ENCODE results near the gene AGBL2. TPM values are rescaled to one million over a fixed set of nuclear protein-coding genes. Genes with fewer than 3 reads are reported as not detected.

Gene AGBL2
- total and polyA plus RNA-seq, 4 donors, result 0.36 to 3.6 (median 2.4) TPM

DNA sequence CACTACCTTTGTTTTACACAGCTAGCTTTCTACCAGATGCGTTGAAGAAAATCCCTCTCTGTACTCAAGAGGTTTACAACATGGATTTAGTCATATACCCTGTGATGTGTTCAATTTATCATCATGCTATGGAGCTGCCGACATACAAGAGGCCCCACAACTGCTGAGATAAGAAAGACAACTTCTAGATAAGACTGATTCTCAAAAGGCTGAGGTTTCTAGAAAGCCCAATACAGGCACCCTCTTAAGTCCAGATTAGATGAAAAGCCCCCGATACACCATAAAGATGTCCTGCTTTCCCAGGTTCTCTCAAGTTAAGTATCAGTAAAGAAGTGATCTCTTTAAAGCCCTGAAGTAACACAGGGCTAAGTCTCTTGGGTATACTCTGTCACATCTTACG, 87.1 kb downstream of the AGBL2 start:
- H3K9ac ChIP-seq (ENCODE audit: low read depth in 1 of 2, low read length in 2 of 2), result no peak overlapping the region
- H3K4me3 ChIP-seq (ENCODE audit: low read depth in 1 of 3, low read length in 3 of 3), result no peak overlapping the region
- DNase-seq (ENCODE audit: low spot score), result no peak
- H3K36me3 ChIP-seq (ENCODE audit: control insufficient read depth in 4 of 4, insufficient read depth in 3 of 4, low read depth in 1 of 4, low read length in 3 of 4), result peaks cover 14 to 68% (median 66%) of the 10 kb centered on the region in 4 donors
- no peak overlapping the region for H3K27ac ChIP-seq (ENCODE audit: low read depth in 1 of 2, low read length in 2 of 2)
- H3K9me3 ChIP-seq (ENCODE audit: control insufficient read depth in 4 of 4, low read length in 3 of 4), result no peaks in the 10 kb centered on the region
- no peak for TF ChIP-seq NR2F2 (IDR thresholded peaks at IDR 0.05)
- TF ChIP-seq, protein P1, sequence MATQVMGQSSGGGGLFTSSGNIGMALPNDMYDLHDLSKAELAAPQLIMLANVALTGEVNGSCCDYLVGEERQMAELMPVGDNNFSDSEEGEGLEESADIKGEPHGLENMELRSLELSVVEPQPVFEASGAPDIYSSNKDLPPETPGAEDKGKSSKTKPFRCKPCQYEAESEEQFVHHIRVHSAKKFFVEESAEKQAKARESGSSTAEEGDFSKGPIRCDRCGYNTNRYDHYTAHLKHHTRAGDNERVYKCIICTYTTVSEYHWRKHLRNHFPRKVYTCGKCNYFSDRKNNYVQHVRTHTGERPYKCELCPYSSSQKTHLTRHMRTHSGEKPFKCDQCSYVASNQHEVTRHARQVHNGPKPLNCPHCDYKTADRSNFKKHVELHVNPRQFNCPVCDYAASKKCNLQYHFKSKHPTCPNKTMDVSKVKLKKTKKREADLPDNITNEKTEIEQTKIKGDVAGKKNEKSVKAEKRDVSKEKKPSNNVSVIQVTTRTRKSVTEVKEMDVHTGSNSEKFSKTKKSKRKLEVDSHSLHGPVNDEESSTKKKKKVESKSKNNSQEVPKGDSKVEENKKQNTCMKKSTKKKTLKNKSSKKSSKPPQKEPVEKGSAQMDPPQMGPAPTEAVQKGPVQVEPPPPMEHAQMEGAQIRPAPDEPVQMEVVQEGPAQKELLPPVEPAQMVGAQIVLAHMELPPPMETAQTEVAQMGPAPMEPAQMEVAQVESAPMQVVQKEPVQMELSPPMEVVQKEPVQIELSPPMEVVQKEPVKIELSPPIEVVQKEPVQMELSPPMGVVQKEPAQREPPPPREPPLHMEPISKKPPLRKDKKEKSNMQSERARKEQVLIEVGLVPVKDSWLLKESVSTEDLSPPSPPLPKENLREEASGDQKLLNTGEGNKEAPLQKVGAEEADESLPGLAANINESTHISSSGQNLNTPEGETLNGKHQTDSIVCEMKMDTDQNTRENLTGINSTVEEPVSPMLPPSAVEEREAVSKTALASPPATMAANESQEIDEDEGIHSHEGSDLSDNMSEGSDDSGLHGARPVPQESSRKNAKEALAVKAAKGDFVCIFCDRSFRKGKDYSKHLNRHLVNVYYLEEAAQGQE (IDR thresholded peaks at IDR 0.05), result no peak
- no peak for TF ChIP-seq FOXA2 (IDR thresholded peaks at IDR 0.05)
- no peak for TF ChIP-seq HNF4G (IDR thresholded peaks at IDR 0.05)
- no peaks in the 10 kb centered on the region for H3K27me3 ChIP-seq (ENCODE audit: control insufficient read depth in 4 of 4, insufficient read depth in 4 of 4, low read length in 3 of 4)
- 96% methylated on average over 4 of the region's 4 CpGs for WGBS
- peaks cover 0 to 3% (median 2%) of the 10 kb centered on the region in 4 donors for H3K4me1 ChIP-seq (ENCODE audit: control insufficient read depth in 4 of 4, insufficient read depth in 4 of 4, low read length in 3 of 4)

DNA sequence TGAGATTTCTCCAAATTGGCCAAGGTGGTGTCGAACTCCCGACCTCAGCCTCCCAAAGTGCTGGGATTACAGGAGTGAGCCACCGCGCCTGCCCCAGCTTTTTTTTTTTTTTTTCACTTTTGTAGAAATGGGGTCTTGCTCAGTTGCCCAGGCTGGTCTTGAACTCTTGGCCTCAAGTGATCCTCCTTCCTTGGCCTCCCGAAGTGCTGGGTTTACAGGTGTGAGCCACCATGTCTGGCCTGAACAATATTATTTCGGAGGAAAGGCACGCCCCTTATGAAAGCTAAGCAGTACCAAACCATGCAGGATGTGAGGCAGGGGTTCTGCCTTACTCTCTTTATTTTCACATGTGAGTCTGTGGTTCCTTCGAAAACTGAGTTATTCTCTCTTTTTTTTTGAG, 88.9 kb downstream of the AGBL2 start:
- Histone ChIP-seq H3K27ac (ENCODE audit: low read depth in 1 of 2, low read length in 2 of 2) (no peak overlapping the region), H3K4me3 (ENCODE audit: low read depth in 1 of 3, low read length in 3 of 3) (no peak overlapping the region), H3K9ac (ENCODE audit: low read depth in 1 of 2, low read length in 2 of 2) (no peak overlapping the region), H3K36me3 (ENCODE audit: control insufficient read depth in 4 of 4, insufficient read depth in 3 of 4, low read depth in 1 of 4, low read length in 3 of 4) (peaks cover 16 to 77% (median 72%) of the 10 kb centered on the region in 4 donors), H3K9me3 (ENCODE audit: control insufficient read depth in 4 of 4, low read length in 3 of 4) (no peaks in the 10 kb centered on the region), H3K4me1 (ENCODE audit: control insufficient read depth in 4 of 4, insufficient read depth in 4 of 4, low read length in 3 of 4) (no peaks in the 10 kb centered on the region), H3K27me3 (ENCODE audit: control insufficient read depth in 4 of 4, insufficient read depth in 4 of 4, low read length in 3 of 4) (no peaks in the 10 kb centered on the region)
- WGBS, result 98% methylated on average over 8 of the region's 8 CpGs
- TF ChIP-seq JUND (IDR thresholded peaks at IDR 0.05) (no peak), NR2F2 (IDR thresholded peaks at IDR 0.05) (no peak), GABPA (IDR thresholded peaks at IDR 0.05 in 1 of 2, conservative IDR thresholded peaks at IDR 0.05 in 1 of 2) (no peak), HNF4A (conservative IDR thresholded peaks at IDR 0.05) (no peak), SP1 (IDR thresholded peaks at IDR 0.05) (no peak), YY1 (IDR thresholded peaks at IDR 0.05) (no peak), TAF1 (conservative IDR thresholded peaks at IDR 0.05) (no peak), HNF4G (IDR thresholded peaks at IDR 0.05) (no peak), FOXA2 (IDR thresholded peaks at IDR 0.05) (no peak), FOXA1 (IDR thresholded peaks at IDR 0.05) (no peak)
- TF ChIP-seq, protein P2, sequence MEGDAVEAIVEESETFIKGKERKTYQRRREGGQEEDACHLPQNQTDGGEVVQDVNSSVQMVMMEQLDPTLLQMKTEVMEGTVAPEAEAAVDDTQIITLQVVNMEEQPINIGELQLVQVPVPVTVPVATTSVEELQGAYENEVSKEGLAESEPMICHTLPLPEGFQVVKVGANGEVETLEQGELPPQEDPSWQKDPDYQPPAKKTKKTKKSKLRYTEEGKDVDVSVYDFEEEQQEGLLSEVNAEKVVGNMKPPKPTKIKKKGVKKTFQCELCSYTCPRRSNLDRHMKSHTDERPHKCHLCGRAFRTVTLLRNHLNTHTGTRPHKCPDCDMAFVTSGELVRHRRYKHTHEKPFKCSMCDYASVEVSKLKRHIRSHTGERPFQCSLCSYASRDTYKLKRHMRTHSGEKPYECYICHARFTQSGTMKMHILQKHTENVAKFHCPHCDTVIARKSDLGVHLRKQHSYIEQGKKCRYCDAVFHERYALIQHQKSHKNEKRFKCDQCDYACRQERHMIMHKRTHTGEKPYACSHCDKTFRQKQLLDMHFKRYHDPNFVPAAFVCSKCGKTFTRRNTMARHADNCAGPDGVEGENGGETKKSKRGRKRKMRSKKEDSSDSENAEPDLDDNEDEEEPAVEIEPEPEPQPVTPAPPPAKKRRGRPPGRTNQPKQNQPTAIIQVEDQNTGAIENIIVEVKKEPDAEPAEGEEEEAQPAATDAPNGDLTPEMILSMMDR (IDR thresholded peaks at IDR 0.05; ENCODE audit: low read depth, low read length, missing input control), result no peak
- TF ChIP-seq, protein P3, sequence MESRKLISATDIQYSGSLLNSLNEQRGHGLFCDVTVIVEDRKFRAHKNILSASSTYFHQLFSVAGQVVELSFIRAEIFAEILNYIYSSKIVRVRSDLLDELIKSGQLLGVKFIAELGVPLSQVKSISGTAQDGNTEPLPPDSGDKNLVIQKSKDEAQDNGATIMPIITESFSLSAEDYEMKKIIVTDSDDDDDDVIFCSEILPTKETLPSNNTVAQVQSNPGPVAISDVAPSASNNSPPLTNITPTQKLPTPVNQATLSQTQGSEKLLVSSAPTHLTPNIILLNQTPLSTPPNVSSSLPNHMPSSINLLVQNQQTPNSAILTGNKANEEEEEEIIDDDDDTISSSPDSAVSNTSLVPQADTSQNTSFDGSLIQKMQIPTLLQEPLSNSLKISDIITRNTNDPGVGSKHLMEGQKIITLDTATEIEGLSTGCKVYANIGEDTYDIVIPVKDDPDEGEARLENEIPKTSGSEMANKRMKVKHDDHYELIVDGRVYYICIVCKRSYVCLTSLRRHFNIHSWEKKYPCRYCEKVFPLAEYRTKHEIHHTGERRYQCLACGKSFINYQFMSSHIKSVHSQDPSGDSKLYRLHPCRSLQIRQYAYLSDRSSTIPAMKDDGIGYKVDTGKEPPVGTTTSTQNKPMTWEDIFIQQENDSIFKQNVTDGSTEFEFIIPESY (IDR thresholded peaks at IDR 0.05), result no peak
- TF ChIP-seq, protein P4, sequence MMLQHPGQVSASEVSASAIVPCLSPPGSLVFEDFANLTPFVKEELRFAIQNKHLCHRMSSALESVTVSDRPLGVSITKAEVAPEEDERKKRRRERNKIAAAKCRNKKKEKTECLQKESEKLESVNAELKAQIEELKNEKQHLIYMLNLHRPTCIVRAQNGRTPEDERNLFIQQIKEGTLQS (IDR thresholded peaks at IDR 0.05), result no peak
- TF ChIP-seq, protein P1 (IDR thresholded peaks at IDR 0.05), result no peak
- no peak for DNase-seq (ENCODE audit: low spot score)

All from liver (tissue), 9 donors.